ENCODE data around the gene HNRNPH1. TPM values are rescaled to one million over a fixed set of nuclear protein-coding genes. Genes with fewer than 3 reads are reported as not detected.
"Not testable (repeated sequence)": the region's sequence is repeated elsewhere in the genome, so short reads cannot be mapped to it uniquely, and the experiment has no call there.

Gene HNRNPH1
- total RNA-seq, 1 donor from 2014 or later: 517 TPM

GRCh38 chr5:179648410-179648809 is 24.9 kb upstream of the HNRNPH1 start:
- no peak for TF ChIP-seq CTCF (IDR thresholded peaks at IDR 0.05)
- intact Hi-C loops (cut with DNase I): no loop called here
- H3K27ac ChIP-seq: no peak overlapping the region
- DNase-seq (no peak), ATAC-seq (no peak)
- H3K4me1 ChIP-seq: no peaks in the 10 kb centered on the region
- H3K4me3 ChIP-seq: no peak overlapping the region
- H3K27me3 ChIP-seq (ENCODE audit: low read depth): no peaks in the 10 kb centered on the region
- H3K36me3 ChIP-seq: no peaks in the 10 kb centered on the region
- H3K9me3 ChIP-seq: no peaks in the 10 kb centered on the region

GRCh38 chr5:179644766-179645165 is 21.3 kb upstream of the HNRNPH1 start:
- H3K27ac ChIP-seq; H3K9me3 ChIP-seq; H3K4me1 ChIP-seq; H3K27me3 ChIP-seq (ENCODE audit: low read depth); H3K36me3 ChIP-seq; intact Hi-C loops (cut with DNase I); H3K4me3 ChIP-seq; DNase-seq: not testable (repeated sequence)
- peak in 1 of 2 donors; percentile 37 for ATAC-seq

DNA sequence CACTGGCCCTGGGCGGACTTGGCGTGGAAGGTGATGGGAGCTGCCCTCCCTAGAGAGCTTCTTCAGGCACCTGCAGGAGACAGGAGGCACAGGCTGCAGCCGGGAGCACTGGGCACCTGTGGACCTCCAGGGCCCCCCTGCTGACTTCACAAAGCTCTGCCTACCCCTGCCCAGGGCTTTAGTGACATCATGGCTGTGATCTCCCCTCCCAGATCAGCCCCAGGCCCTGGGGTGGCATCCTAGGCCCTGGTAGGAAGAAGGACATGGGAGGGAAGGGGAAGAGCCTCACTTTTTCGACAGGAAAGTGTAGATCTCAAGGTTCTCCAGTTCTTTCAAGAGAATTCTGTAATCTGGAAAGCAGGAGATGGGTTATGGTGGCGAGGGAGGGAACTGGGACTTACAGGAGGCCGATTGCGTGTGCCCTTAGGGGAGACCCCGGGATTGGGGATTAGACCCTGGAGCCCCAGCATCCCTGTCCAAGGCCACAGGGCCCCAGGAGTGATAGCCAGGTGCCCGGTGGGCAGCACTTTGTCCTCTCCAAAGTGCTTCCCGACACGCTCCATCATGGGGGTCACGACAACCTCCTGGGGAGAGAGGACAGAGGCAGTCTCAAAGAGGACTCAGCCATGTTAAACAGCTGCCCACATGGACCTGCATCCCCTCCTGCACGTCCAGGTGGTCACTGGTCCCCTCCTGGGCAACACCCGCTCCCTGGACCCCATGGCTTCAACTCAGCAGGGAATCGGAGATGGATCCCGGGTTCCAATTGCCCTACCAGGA is 19.9 kb upstream of the HNRNPH1 start:
- ATAC-seq; intact Hi-C loops (cut with DNase I); H3K9me3 ChIP-seq; H3K27ac ChIP-seq; H3K4me3 ChIP-seq; H3K4me1 ChIP-seq; H3K27me3 ChIP-seq (ENCODE audit: low read depth); H3K36me3 ChIP-seq: not testable (repeated sequence)
- peak; percentile 24 for DNase-seq

DNA sequence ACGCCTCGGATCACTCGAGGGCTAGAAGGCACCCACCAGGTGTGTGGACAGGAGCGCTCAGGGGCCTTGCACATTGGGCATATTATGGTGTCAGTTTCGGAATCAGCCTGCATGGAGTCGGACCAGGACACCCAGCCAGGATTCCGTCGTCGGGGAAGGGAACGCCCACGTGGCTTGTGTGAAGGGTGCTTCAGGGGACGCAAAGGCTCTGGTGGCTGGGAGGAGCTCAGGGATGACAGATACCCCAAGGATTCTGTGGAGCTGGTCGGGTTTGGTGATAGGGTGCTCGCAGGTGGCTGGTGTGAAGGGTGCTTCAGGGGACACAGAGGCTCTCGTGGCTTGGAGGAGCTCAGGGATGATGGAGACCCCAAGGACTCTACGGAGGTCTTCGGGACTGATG is 19.2 kb upstream of the HNRNPH1 start:
- ATAC-seq: peak in 1 of 2 donors; percentile 25
- H3K9me3 ChIP-seq; H3K27ac ChIP-seq; H3K36me3 ChIP-seq; H3K4me1 ChIP-seq; H3K27me3 ChIP-seq (ENCODE audit: low read depth); intact Hi-C loops (cut with DNase I); H3K4me3 ChIP-seq: not testable (repeated sequence)
- DNase-seq: peak; percentile 21

GRCh38 chr5:179641745-179642144 is 18.3 kb upstream of the HNRNPH1 start:
- H3K9me3 ChIP-seq; DNase-seq; H3K4me3 ChIP-seq; ATAC-seq; H3K36me3 ChIP-seq; H3K27ac ChIP-seq; H3K27me3 ChIP-seq (ENCODE audit: low read depth); H3K4me1 ChIP-seq; intact Hi-C loops (cut with DNase I): not testable (repeated sequence)

DNA sequence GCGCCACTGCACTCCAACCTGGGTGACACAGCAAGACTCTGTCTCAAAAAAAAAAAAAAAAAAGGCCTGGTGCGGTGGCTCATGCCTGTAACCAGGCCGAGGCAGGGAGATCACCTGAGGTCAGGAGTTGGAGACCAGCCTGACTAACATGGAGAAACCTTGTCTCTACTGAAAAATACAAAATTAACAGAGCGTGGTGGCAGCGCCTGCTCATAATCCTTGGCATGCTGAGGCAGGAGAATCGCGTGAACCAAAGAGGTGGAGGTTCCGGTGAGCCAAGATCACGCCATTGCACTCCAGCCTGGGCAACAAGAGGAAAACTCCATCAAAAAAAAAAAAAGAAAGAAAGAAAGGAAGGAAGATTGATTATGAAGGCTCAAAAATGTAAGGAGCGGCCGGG is 15.8 kb upstream of the HNRNPH1 start:
- H3K4me1 ChIP-seq; H3K9me3 ChIP-seq; H3K27me3 ChIP-seq (ENCODE audit: low read depth); H3K4me3 ChIP-seq; DNase-seq; intact Hi-C loops (cut with DNase I); ATAC-seq; H3K27ac ChIP-seq; H3K36me3 ChIP-seq: not testable (repeated sequence)

DNA sequence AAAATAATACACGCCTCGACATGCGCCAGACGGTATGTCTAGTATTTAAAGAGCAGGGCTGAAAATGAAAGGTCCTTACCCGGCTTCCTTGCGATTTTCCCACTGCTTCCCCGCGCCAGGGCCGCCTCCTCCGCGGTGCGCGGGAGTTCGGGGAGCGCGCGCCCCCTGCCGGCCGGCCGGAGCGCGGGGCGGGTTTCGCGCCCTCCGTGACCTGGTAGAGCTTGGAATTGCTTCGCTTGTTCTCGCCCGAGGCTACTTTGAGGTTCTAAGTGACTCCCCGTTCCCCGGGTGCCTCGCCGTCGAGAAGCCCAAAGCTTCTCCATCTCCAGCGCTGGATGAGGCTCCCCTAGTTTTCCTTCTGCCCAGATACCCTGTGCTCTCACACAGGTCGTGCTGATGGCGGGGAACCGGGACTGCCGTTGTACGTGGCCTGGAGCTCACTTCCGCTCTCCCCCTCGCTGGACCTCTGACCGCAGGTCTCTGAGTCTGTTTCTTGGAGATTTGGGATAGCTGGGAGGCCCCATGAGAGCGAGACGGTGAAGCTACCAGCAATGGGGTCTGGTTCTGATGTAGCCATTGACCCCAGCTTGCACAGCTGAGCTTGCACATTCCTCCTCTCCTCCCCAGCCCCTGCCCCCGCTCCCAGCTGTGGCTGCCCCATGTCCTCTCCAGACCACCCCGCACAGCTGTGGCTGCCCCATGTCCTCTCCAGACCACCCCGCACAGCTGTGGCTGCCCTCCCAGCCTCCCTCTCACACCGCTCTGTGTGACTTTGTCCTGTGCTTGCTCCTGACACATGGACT is 11.1 kb upstream of the HNRNPH1 start:
- H3K9me3 ChIP-seq; H3K27me3 ChIP-seq (ENCODE audit: low read depth); H3K36me3 ChIP-seq; H3K4me1 ChIP-seq; H3K27ac ChIP-seq; intact Hi-C loops (cut with DNase I); DNase-seq: not testable (repeated sequence)
- ATAC-seq: peak; percentile 96 to 98
- H3K4me3 ChIP-seq: peak overlapping the region; percentile 29

- peak; percentile 68 to 78 for ATAC-seq
- H3K9me3 ChIP-seq; H3K4me1 ChIP-seq; H3K36me3 ChIP-seq; DNase-seq; H3K27ac ChIP-seq; H3K27me3 ChIP-seq (ENCODE audit: low read depth); intact Hi-C loops (cut with DNase I): not testable (repeated sequence)
- peak overlapping the region; percentile 48 for H3K4me3 ChIP-seq
Observed at GRCh38 chr5:179633501-179634369, 10.3 kb upstream of the HNRNPH1 start.
